Loucy (cell line): Measurements from ENCODE around the gene HIC2.

ENCODE experiments used
- H2AFZ ChIP-seq: fragments of 200-600 bp; sonication (generic); 2 replicates; pipeline ENCODE4 v1.6.0; 2016; ENCODE audit warnings: antibody characterized with exemption, mild to moderate bottlenecking, low read length, moderate library complexity
- H3F3A ChIP-seq: fragments of 200-600 bp; 2 replicates; pipeline ENCODE4 v1.6.0; 2016; ENCODE audit warnings: antibody characterized with exemption, low read depth, mild to moderate bottlenecking
- H3K27me3 ChIP-seq: fragments of 200-600 bp; sonication (generic); 2 replicates; pipeline ENCODE4 v1.6.1; 2014; ENCODE audit warnings: low read length, mild to moderate bottlenecking; ENCODE audit not compliant: insufficient read depth, poor library complexity, severe bottlenecking
- H3K36me3 ChIP-seq: fragments of 200-600 bp; sonication (generic); 2 replicates; pipeline ENCODE4 v1.6.1; 2016; ENCODE audit warnings: low read length; ENCODE audit not compliant: insufficient read depth
- H3K4me1 ChIP-seq: fragments of 200-600 bp; sonication (generic); 2 replicates; pipeline ENCODE4 v1.5.1; 2014; ENCODE audit warnings: low read length, mild to moderate bottlenecking; ENCODE audit not compliant: insufficient read depth, poor library complexity, severe bottlenecking
- H3K4me2 ChIP-seq: fragments of 200-600 bp; sonication (generic); 2 replicates; pipeline ENCODE4 v1.6.0; 2014; ENCODE audit warnings: antibody characterized with exemption, low read length, low read depth, mild to moderate bottlenecking; ENCODE audit not compliant: poor library complexity, severe bottlenecking
- H3K4me3 ChIP-seq: fragments of 200-600 bp; sonication (generic); 2 replicates; pipeline ENCODE4 v1.5.1; 2014; ENCODE audit warnings: low read length, mild to moderate bottlenecking, mixed read lengths; ENCODE audit not compliant: poor library complexity, severe bottlenecking
- H3K79me2 ChIP-seq: fragments of 200-600 bp; sonication (generic); 2 replicates; pipeline ENCODE4 v1.6.1; 2014; ENCODE audit warnings: low read length; ENCODE audit not compliant: insufficient read depth
- H3K9ac ChIP-seq: fragments of 200-600 bp; sonication (generic); 2 replicates; pipeline ENCODE4 v1.6.0; 2014; ENCODE audit warnings: mild to moderate bottlenecking, low read depth, low read length, moderate library complexity; ENCODE audit not compliant: poor library complexity, severe bottlenecking
- H3K9me2 ChIP-seq: fragments of 200-600 bp; sonication (generic); replicated peaks from 2 replicates; pipeline ENCODE4 v1.6.1; 2016; ENCODE audit warnings: low read depth, low read length, mixed read lengths
- H3K9me3 ChIP-seq: fragments of 200-600 bp; sonication (generic); 2 replicates; pipeline ENCODE4 v1.6.1; 2014; ENCODE audit warnings: mild to moderate bottlenecking, antibody characterized with exemption, low read length, low read depth; ENCODE audit not compliant: insufficient read depth
- H4K20me1 ChIP-seq: fragments of 200-600 bp; sonication (generic); 2 replicates; pipeline ENCODE4 v1.6.0; 2014; ENCODE audit warnings: antibody characterized with exemption, low read length, mild to moderate bottlenecking; ENCODE audit not compliant: insufficient read depth, poor library complexity, severe bottlenecking
- EZH2phosphoT487 ChIP-seq: fragments of 200-600 bp; IDR thresholded peaks from 2 replicates; pipeline ENCODE4 v1.6.1; 2018; ENCODE audit warnings: antibody characterized with exemption, mild to moderate bottlenecking, moderate library complexity, borderline replicate concordance
- TF ChIP-seq, protein P1 (sequence below): fragments of 200-600 bp; sonication (generic); conservative IDR thresholded peaks from 2 replicates; pipeline ENCODE4 v1.5.1; 2014; ENCODE audit warnings: mild to moderate bottlenecking, antibody characterized with exemption, low read length

The HIC2 gene

GRCh38 chr22:21445437-21446127 lies 28.4 kb downstream of the HIC2 start:
- H3K9me3 ChIP-seq = no peaks in the 10 kb centered on the region
- H3K9ac ChIP-seq = no peak overlapping the region
- H3K27me3 ChIP-seq = no peaks in the 10 kb centered on the region
- H4K20me1 ChIP-seq = peaks cover 5% of the 10 kb centered on the region
- H3K4me1 ChIP-seq = no peaks in the 10 kb centered on the region
- H2AFZ ChIP-seq = no peak overlapping the region
- no peaks in the 10 kb centered on the region for H3F3A ChIP-seq
- peaks cover 54% of the 10 kb centered on the region; the same call in 1 of the 2 replicates for H3K36me3 ChIP-seq
- peaks cover 4% of the 10 kb centered on the region; the same call in 1 of the 2 replicates for H3K79me2 ChIP-seq
- no peak overlapping the region for H3K4me2 ChIP-seq
- H3K9me2 ChIP-seq = no peaks in the 10 kb centered on the region
- TF ChIP-seq, protein P1, sequence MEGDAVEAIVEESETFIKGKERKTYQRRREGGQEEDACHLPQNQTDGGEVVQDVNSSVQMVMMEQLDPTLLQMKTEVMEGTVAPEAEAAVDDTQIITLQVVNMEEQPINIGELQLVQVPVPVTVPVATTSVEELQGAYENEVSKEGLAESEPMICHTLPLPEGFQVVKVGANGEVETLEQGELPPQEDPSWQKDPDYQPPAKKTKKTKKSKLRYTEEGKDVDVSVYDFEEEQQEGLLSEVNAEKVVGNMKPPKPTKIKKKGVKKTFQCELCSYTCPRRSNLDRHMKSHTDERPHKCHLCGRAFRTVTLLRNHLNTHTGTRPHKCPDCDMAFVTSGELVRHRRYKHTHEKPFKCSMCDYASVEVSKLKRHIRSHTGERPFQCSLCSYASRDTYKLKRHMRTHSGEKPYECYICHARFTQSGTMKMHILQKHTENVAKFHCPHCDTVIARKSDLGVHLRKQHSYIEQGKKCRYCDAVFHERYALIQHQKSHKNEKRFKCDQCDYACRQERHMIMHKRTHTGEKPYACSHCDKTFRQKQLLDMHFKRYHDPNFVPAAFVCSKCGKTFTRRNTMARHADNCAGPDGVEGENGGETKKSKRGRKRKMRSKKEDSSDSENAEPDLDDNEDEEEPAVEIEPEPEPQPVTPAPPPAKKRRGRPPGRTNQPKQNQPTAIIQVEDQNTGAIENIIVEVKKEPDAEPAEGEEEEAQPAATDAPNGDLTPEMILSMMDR = no peak
- no peak overlapping the region for H3K4me3 ChIP-seq

GRCh38 chr22:21446128-21446826 lies 29.1 kb downstream of the HIC2 start:
- Histone ChIP-seq H3K9me3 (no peaks in the 10 kb centered on the region), H3K9ac (no peak overlapping the region), H4K20me1 (peaks cover 5% of the 10 kb centered on the region), H3F3A (no peaks in the 10 kb centered on the region), H2AFZ (no peak overlapping the region), H3K79me2 (peaks cover 4% of the 10 kb centered on the region; the same call in 1 of the 2 replicates), H3K36me3 (peaks cover 55% of the 10 kb centered on the region; the same call in 1 of the 2 replicates), H3K9me2 (no peaks in the 10 kb centered on the region), H3K4me3 (no peak overlapping the region), H3K4me2 (no peak overlapping the region), H3K27me3 (no peaks in the 10 kb centered on the region), H3K4me1 (no peaks in the 10 kb centered on the region)
- TF ChIP-seq EZH2phosphoT487 = no peak
- TF ChIP-seq, protein P1 = no peak

DNA sequence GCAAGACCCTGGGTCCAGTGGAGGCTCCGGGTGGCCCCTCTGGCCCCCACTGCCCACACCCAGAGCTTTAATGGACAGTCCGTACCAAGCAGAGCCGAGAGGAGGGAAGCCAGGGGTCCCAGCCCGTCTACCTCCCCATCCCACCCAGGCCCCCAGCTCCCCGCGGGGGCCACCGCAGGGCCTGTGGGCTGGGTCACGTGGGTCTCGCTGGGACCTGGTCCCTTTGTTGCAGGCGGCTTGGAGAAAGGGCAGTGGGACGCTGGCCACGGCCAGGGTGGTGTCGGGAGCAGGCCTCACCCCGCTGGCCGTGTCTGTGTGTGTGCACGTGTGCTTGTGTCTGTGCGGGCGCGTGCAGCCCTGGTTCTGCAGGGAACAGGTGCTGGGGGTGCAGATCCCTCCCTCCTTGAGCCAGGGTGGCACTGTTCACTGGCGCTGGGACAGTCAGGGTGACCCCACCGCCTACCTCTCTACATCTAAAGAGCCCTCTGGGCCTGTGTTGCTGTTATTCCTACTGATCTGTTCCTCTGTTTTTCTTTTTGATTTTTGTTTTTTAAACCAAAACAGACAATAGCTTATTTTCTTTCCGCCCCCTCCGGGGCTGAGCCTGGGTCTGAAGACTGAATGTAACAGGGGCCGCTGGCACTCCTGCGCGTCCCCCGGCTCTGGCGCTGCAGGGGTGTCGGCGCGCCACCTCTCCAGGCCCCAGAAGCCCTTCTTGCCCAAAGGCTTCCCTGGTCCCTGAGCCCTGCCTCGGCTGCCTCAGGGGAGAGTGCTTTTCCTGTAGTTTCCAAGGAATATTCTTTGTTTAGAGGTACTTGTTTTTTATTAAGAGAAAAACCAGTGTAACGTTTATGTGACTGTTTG lies 29.9 kb downstream of the HIC2 start:
- H3K4me3 ChIP-seq = no peak overlapping the region
- no peaks in the 10 kb centered on the region for H3F3A ChIP-seq
- H3K9me3 ChIP-seq = no peaks in the 10 kb centered on the region
- no peaks in the 10 kb centered on the region for H3K27me3 ChIP-seq
- H2AFZ ChIP-seq = no peak overlapping the region
- H3K9ac ChIP-seq = no peak overlapping the region
- no peaks in the 10 kb centered on the region for H3K4me1 ChIP-seq
- peaks cover 5% of the 10 kb centered on the region for H4K20me1 ChIP-seq
- no peaks in the 10 kb centered on the region for H3K9me2 ChIP-seq
- peaks cover 55% of the 10 kb centered on the region; the same call in 1 of the 2 replicates for H3K36me3 ChIP-seq
- TF ChIP-seq EZH2phosphoT487 = no peak
- TF ChIP-seq, protein P1 = no peak
- no peak overlapping the region for H3K4me2 ChIP-seq
- peaks cover 4% of the 10 kb centered on the region; the same call in 1 of the 2 replicates for H3K79me2 ChIP-seq
